ENCODE measurements around the gene ACO2. TPM values are rescaled to one million over a fixed set of nuclear protein-coding genes. Genes with fewer than 3 reads are reported as not detected.

The ACO2 gene
- total RNA-seq, 1 experiment from 2014 or later: 90.5 TPM

DNA sequence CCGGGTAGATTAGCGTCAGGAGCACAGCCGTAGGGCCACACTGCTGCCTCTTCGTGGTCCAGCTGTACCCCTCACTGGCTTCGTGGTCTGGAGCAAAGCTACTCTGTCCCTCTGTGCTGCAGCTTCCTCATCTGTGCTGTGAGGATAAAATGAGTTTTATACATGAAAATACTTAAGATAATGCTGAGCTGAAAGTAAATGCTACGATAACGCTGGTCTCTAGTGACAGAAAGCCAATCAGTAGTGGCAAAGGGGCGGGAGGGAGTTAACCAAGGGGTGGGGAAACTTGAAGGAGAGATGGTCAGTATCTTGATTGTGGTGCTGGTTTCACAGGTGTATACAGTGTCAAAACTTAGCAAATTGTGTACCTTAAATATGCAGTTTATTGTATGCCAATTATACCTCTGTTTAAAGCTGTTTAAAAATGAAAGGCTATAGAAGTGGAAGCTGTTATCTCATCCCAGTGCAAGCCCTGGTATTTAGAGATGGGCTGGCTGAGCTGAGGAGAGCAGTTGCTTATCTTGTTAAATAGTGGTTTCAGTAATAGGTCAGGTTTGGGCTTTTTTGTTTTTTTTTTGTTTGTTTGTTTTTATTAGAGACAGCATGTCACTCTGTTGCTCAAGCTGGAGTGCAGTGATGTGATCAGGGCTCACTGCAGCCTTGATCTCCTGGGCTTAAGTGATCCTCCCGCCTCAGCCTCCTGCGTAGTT, 36.7 kb downstream of the ACO2 start:
- CTCF ChIA-PET: no interaction called here

DNA sequence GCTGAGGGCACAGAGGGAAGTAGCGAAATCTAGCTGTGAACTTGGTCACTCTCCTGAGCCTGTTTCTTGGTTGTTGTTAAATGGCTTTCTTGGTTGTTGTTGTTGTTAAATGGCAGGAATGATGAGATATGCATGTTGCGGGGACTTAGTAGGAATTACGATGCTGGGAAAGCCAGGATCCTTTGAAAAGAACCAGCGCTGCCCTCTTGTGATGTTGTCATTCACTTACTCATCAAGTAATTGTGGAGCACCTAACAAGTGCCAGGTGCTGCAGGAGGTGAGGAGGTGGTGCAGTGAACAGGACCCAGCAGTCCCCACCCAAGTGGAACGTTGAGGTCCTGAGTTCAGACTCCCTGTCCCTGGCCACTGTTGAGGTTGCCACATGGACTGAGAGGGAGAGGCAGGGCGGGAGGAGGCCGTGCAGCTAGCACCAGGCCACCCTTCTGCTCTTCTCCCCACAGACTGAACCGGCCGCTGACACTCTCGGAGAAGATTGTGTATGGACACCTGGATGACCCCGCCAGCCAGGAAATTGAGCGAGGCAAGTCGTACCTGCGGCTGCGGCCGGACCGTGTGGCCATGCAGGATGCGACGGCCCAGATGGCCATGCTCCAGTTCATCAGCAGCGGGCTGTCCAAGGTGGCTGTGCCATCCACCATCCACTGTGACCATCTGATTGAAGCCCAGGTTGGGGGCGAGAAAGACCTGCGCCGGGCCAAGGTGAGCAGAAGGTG, 38.6 kb downstream of the ACO2 start:
- Histone ChIP-seq H3K36me3 (ENCODE audit: control insufficient read depth, insufficient read depth, low read length) (no peaks in the 10 kb centered on the region; the same call in 1 of the 2 replicates), H3K27me3 (replicated peaks; ENCODE audit: control insufficient read depth, insufficient read depth, low read length) (no peaks in the 10 kb centered on the region), H3K4me1 (no peaks in the 10 kb centered on the region), H3K9me3 (no peaks in the 10 kb centered on the region), H3K4me3 (ENCODE audit: low read depth, low read length) (no peak overlapping the region)
- ChIA-PET CTCF (no interaction called here), POLR2A (no interaction called here)
- Mint-ChIP-seq H3K27me3 (ENCODE audit: insufficient read depth, unreplicated experiment) (no peaks in the 10 kb centered on the region), H3K4me3 (ENCODE audit: unreplicated experiment) (no peak overlapping the region), H3K4me1 (ENCODE audit: low read depth, unreplicated experiment) (no peaks in the 10 kb centered on the region), H3K36me3 (ENCODE audit: insufficient read depth, unreplicated experiment) (peaks cover 31% of the 10 kb centered on the region), H3K27ac (ENCODE audit: unreplicated experiment) (no peak overlapping the region), H3K9me3 (ENCODE audit: unreplicated experiment) (no peaks in the 10 kb centered on the region)
- intact Hi-C loops (cut with micrococcal nuclease; ENCODE audit: unreplicated experiment): no loop called here
- TF ChIP-seq, protein P1, sequence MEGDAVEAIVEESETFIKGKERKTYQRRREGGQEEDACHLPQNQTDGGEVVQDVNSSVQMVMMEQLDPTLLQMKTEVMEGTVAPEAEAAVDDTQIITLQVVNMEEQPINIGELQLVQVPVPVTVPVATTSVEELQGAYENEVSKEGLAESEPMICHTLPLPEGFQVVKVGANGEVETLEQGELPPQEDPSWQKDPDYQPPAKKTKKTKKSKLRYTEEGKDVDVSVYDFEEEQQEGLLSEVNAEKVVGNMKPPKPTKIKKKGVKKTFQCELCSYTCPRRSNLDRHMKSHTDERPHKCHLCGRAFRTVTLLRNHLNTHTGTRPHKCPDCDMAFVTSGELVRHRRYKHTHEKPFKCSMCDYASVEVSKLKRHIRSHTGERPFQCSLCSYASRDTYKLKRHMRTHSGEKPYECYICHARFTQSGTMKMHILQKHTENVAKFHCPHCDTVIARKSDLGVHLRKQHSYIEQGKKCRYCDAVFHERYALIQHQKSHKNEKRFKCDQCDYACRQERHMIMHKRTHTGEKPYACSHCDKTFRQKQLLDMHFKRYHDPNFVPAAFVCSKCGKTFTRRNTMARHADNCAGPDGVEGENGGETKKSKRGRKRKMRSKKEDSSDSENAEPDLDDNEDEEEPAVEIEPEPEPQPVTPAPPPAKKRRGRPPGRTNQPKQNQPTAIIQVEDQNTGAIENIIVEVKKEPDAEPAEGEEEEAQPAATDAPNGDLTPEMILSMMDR (IDR thresholded peaks at IDR 0.05; ENCODE audit: insufficient read depth in 1 of 2, low read depth in 1 of 2, low read length in 1 of 2, severe bottlenecking in 1 of 2, unreplicated experiment in 1 of 2): no peak
- DNase-seq: no peak
- no TSS peak for BruUV-seq (replicated peaks)

More for the DNA sequence above, 36.7 kb downstream of the ACO2 start:
- no peak overlapping the region for H3K27ac Mint-ChIP-seq (ENCODE audit: unreplicated experiment)
- DNase-seq: no peak
- Histone ChIP-seq H3K9me3 (no peaks in the 10 kb centered on the region), H3K4me1 (no peaks in the 10 kb centered on the region), H3K4me3 (ENCODE audit: low read depth, low read length) (no peak overlapping the region), H3K36me3 (ENCODE audit: control insufficient read depth, insufficient read depth, low read length) (peaks cover 2% of the 10 kb centered on the region), H3K27me3 (replicated peaks; ENCODE audit: control insufficient read depth, insufficient read depth, low read length) (no peaks in the 10 kb centered on the region)
- POLR2A ChIA-PET: interaction anchor here (0.6 kb wide), 1 partner anchor 57 kb away, joined by 4 read pairs; no protein-coding TSS in a partner anchor
- peaks cover 38% of the 10 kb centered on the region for H3K36me3 Mint-ChIP-seq (ENCODE audit: insufficient read depth, unreplicated experiment)
- BruUV-seq (replicated peaks): no TSS peak
- intact Hi-C loops (cut with micrococcal nuclease; ENCODE audit: unreplicated experiment): no loop called here
- H3K9me3 Mint-ChIP-seq (ENCODE audit: unreplicated experiment): no peaks in the 10 kb centered on the region
- no peaks in the 10 kb centered on the region for H3K27me3 Mint-ChIP-seq (ENCODE audit: insufficient read depth, unreplicated experiment)
- TF ChIP-seq, protein P1 (IDR thresholded peaks at IDR 0.05; ENCODE audit: insufficient read depth in 1 of 2, low read depth in 1 of 2, low read length in 1 of 2, severe bottlenecking in 1 of 2, unreplicated experiment in 1 of 2): no peak
- no peaks in the 10 kb centered on the region for H3K4me1 Mint-ChIP-seq (ENCODE audit: low read depth, unreplicated experiment)
- H3K4me3 Mint-ChIP-seq (ENCODE audit: unreplicated experiment): no peak overlapping the region

DNA sequence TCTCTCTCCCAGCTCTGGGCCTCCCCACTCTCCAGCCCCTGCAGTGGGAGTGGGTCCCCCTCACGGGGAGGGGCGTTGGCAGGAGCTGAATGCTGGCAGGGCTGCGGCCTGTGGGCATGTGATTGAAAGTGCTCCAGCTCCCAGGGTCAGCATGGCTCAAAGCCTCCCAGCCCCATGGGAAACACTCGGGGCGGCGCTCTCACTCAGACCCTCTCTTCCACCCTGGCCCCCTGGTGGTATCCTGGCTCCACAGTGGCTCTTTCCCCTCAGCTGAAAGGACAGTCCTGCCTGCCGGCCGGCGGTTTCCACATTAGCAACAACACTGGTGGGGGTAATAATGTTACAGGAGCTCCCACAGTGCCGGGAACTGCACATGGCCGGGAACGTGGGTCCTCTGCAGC, 39.9 kb downstream of the ACO2 start:
- BruUV-seq (replicated peaks): no TSS peak
- intact Hi-C loops (cut with micrococcal nuclease; ENCODE audit: unreplicated experiment): no loop called here
- Mint-ChIP-seq H3K27ac (ENCODE audit: unreplicated experiment) (no peak overlapping the region), H3K36me3 (ENCODE audit: insufficient read depth, unreplicated experiment) (peaks cover 38% of the 10 kb centered on the region), H3K4me1 (ENCODE audit: low read depth, unreplicated experiment) (peaks cover 7% of the 10 kb centered on the region), H3K9me3 (ENCODE audit: unreplicated experiment) (no peaks in the 10 kb centered on the region), H3K27me3 (ENCODE audit: insufficient read depth, unreplicated experiment) (no peaks in the 10 kb centered on the region), H3K4me3 (ENCODE audit: unreplicated experiment) (no peak overlapping the region)
- Histone ChIP-seq H3K9me3 (no peaks in the 10 kb centered on the region), H3K36me3 (ENCODE audit: control insufficient read depth, insufficient read depth, low read length) (no peaks in the 10 kb centered on the region; the same call in 1 of the 2 replicates), H3K27me3 (replicated peaks; ENCODE audit: control insufficient read depth, insufficient read depth, low read length) (no peaks in the 10 kb centered on the region), H3K4me3 (ENCODE audit: low read depth, low read length) (no peak overlapping the region), H3K4me1 (no peaks in the 10 kb centered on the region)
- POLR2A ChIA-PET: no interaction called here
- CTCF ChIA-PET: no interaction called here
- TF ChIP-seq, protein P1 (IDR thresholded peaks at IDR 0.05; ENCODE audit: insufficient read depth in 1 of 2, low read depth in 1 of 2, low read length in 1 of 2, severe bottlenecking in 1 of 2, unreplicated experiment in 1 of 2): no peak
- DNase-seq: no peak
